Measurements from ENCODE around the gene CLDN22. TPM values are rescaled to one million over a fixed set of nuclear protein-coding genes. Genes with fewer than 3 reads are reported as not detected.
A peak's percentile ranks its signal among the peaks of the same experiment; 100 is the strongest.

Gene CLDN22
- total RNA-seq (2021; ENCODE audit: unreplicated experiment), result not detected
- 0.29 and 0.56 TPM in 2 replicates for polyA plus RNA-seq (2012)
- Bru-seq, nascent RNA, result not detected
- percentile 15 among the genes with signal in this experiment for BruChase-seq, experiment 1, labeled RNA remaining after a 6-hour chase
- BruChase-seq, experiment 2, labeled RNA remaining after a 2-hour chase, result not detected
- long read RNA-seq, result 0 reads

GRCh38 chr4:183320211-183321059 lies at the start of gene CLDN22:
CLDN22 (minus strand) TSS chr4:183320276; CDS start chr4:183320218, 58 bp downstream.
- no peaks in the 10 kb centered on the region for H3K9me2 ChIP-seq (ENCODE audit: insufficient read depth)
- ChIA-PET RAD21 (ENCODE audit: low non-redundant PET in 1 of 2, low total read pairs in 2 of 2, uncharacterized antibody in 2 of 2, unreplicated experiment in 2 of 2) (no interaction called here), POLR2A (no interaction called here), CTCF (no interaction called here)
- intact Hi-C loops (cut with micrococcal nuclease), result no loop called here
- no peaks in the 10 kb centered on the region for H3K79me2 ChIP-seq (ENCODE audit: insufficient read depth, low read length)
- BruUV-seq (replicated peaks), result no TSS peak
- H3K9me3 ChIP-seq (ENCODE audit: control insufficient read depth in 1 of 2, insufficient read depth in 1 of 2, low read depth in 1 of 2, low read length in 2 of 2), result no peaks in the 10 kb centered on the region
- no peaks in the 10 kb centered on the region for H3K4me1 ChIP-seq (ENCODE audit: control insufficient read depth in 1 of 2, insufficient read depth in 2 of 2, low read length in 2 of 2)
- H3K9ac ChIP-seq (ENCODE audit: low read length), result no peak within 1 kb of the TSS
- no peak within 1 kb of the TSS for H2AFZ ChIP-seq (ENCODE audit: low read depth, low read length, poor library complexity, severe bottlenecking)
- H3K27ac ChIP-seq (ENCODE audit: low read depth, low read length), result no peak within 1 kb of the TSS
- no peaks in the 10 kb centered on the region for H4K20me1 ChIP-seq (ENCODE audit: insufficient read depth)
- H3K4me2 ChIP-seq (ENCODE audit: low read length), result no peak within 1 kb of the TSS
- 0 out of 4 replicates have a peak, but pooled peaks cover 0 to 3% of the 10 kb centered on the region in 2 experiments for H3K36me3 ChIP-seq (ENCODE audit: control insufficient read depth in 1 of 2, insufficient read depth in 2 of 2, low read length in 2 of 2)
- no peak for DNase-seq (ENCODE audit: low read depth, low spot score)
- H3K27me3 ChIP-seq (ENCODE audit: insufficient read depth, low read length), result no peaks in the 10 kb centered on the region
- H3K4me3 ChIP-seq (replicated peaks in 1 of 2; ENCODE audit: low read depth in 1 of 2, low read length in 2 of 2), result no peak within 1 kb of the TSS
- no peak for ATAC-seq
- TF ChIP-seq, protein P1, sequence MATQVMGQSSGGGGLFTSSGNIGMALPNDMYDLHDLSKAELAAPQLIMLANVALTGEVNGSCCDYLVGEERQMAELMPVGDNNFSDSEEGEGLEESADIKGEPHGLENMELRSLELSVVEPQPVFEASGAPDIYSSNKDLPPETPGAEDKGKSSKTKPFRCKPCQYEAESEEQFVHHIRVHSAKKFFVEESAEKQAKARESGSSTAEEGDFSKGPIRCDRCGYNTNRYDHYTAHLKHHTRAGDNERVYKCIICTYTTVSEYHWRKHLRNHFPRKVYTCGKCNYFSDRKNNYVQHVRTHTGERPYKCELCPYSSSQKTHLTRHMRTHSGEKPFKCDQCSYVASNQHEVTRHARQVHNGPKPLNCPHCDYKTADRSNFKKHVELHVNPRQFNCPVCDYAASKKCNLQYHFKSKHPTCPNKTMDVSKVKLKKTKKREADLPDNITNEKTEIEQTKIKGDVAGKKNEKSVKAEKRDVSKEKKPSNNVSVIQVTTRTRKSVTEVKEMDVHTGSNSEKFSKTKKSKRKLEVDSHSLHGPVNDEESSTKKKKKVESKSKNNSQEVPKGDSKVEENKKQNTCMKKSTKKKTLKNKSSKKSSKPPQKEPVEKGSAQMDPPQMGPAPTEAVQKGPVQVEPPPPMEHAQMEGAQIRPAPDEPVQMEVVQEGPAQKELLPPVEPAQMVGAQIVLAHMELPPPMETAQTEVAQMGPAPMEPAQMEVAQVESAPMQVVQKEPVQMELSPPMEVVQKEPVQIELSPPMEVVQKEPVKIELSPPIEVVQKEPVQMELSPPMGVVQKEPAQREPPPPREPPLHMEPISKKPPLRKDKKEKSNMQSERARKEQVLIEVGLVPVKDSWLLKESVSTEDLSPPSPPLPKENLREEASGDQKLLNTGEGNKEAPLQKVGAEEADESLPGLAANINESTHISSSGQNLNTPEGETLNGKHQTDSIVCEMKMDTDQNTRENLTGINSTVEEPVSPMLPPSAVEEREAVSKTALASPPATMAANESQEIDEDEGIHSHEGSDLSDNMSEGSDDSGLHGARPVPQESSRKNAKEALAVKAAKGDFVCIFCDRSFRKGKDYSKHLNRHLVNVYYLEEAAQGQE (IDR thresholded peaks at IDR 0.05; ENCODE audit: low read depth), result no peak
- no peak for TF ChIP-seq FOSL1 (IDR thresholded peaks at IDR 0.05; ENCODE audit: low read depth)
- no peak for TF ChIP-seq SRF (IDR thresholded peaks at IDR 0.05; ENCODE audit: low read depth)
- TF ChIP-seq, protein P2, sequence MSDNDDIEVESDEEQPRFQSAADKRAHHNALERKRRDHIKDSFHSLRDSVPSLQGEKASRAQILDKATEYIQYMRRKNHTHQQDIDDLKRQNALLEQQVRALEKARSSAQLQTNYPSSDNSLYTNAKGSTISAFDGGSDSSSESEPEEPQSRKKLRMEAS (IDR thresholded peaks at IDR 0.05), result no peak
- TF ChIP-seq EZH2phosphoT487 (IDR thresholded peaks at IDR 0.05; ENCODE audit: borderline replicate concordance), result no peak
- TF ChIP-seq ZBTB33 (IDR thresholded peaks at IDR 0.05; ENCODE audit: extremely low read depth, insufficient replicate concordance, low read length), result no peak
- no peak for TF ChIP-seq JUND (IDR thresholded peaks at IDR 0.05)
- no peak for TF ChIP-seq ZNF274 (IDR thresholded peaks at IDR 0.05; ENCODE audit: low read depth, low read length)
- TF ChIP-seq ATF3 (IDR thresholded peaks at IDR 0.05), result no peak
- no peak for TF ChIP-seq RAD21 (IDR thresholded peaks at IDR 0.05; ENCODE audit: low read depth)
- TF ChIP-seq CEBPB (IDR thresholded peaks at IDR 0.05; ENCODE audit: low read depth), result no peak
- TF ChIP-seq, protein P3, sequence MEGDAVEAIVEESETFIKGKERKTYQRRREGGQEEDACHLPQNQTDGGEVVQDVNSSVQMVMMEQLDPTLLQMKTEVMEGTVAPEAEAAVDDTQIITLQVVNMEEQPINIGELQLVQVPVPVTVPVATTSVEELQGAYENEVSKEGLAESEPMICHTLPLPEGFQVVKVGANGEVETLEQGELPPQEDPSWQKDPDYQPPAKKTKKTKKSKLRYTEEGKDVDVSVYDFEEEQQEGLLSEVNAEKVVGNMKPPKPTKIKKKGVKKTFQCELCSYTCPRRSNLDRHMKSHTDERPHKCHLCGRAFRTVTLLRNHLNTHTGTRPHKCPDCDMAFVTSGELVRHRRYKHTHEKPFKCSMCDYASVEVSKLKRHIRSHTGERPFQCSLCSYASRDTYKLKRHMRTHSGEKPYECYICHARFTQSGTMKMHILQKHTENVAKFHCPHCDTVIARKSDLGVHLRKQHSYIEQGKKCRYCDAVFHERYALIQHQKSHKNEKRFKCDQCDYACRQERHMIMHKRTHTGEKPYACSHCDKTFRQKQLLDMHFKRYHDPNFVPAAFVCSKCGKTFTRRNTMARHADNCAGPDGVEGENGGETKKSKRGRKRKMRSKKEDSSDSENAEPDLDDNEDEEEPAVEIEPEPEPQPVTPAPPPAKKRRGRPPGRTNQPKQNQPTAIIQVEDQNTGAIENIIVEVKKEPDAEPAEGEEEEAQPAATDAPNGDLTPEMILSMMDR (IDR thresholded peaks at IDR 0.05 in 2 of 3, conservative IDR thresholded peaks at IDR 0.05 in 1 of 3; ENCODE audit: borderline replicate concordance in 1 of 3, insufficient read depth in 1 of 3, low read depth in 2 of 3, low read length in 2 of 3), result no peak
- no peak for TF ChIP-seq CBX3 (IDR thresholded peaks at IDR 0.05; ENCODE audit: low read depth)
- TF ChIP-seq POLR2A (IDR thresholded peaks at IDR 0.05; ENCODE audit: borderline replicate concordance, extremely low read depth, insufficient read depth, insufficient read length), result no peak
- no peak for TF ChIP-seq POLR2AphosphoS5 (IDR thresholded peaks at IDR 0.05; ENCODE audit: low read depth, low read length)
- no peak for TF ChIP-seq YY1 (IDR thresholded peaks at IDR 0.05; ENCODE audit: extremely low read depth, insufficient replicate concordance, low read depth, low read length)
- TF ChIP-seq SIN3A (IDR thresholded peaks at IDR 0.05; ENCODE audit: low read depth), result no peak
- TF ChIP-seq EZH2 (IDR thresholded peaks at IDR 0.05), result no peak
- TF ChIP-seq ELF1 (IDR thresholded peaks at IDR 0.05; ENCODE audit: borderline replicate concordance, low read depth), result no peak
